Muscle layer of colon (tissue), 2 donors: ENCODE measurements around the gene ABCD1.
"Not testable (repeated sequence)": the region's sequence is repeated elsewhere in the genome, so short reads cannot be mapped to it uniquely, and the experiment has no call there.

ENCODE experiments used
- H3K27ac ChIP-seq: one replicate; pipeline ENCODE4 v1.7.0; 2013; ENCODE audit warnings: low read depth, mild to moderate bottlenecking, low read length, moderate library complexity
- H3K27me3 ChIP-seq, 2 donors: one replicate each; pipeline ENCODE4 v1.7.0; 2013; ENCODE audit warnings: low read length in 2 of 2, mild to moderate bottlenecking in 2 of 2; ENCODE audit not compliant: insufficient read depth in 2 of 2, control insufficient read depth in 1 of 2
- H3K36me3 ChIP-seq: one replicate; pipeline ENCODE4 v1.7.0; 2013; ENCODE audit warnings: mild to moderate bottlenecking, low read length; ENCODE audit not compliant: insufficient read depth
- H3K4me1 ChIP-seq: one replicate; pipeline ENCODE4 v1.7.0; 2013; ENCODE audit warnings: mild to moderate bottlenecking, low read length; ENCODE audit not compliant: insufficient read depth
- H3K4me3 ChIP-seq, 2 donors: one replicate each; pipeline ENCODE4 v1.7.0; 2013; ENCODE audit warnings: low read length in 2 of 2, low read depth in 1 of 2, mild to moderate bottlenecking in 1 of 2, moderate library complexity in 1 of 2
- H3K9ac ChIP-seq: one replicate; pipeline ENCODE4 v1.7.0; 2013; ENCODE audit warnings: low read length
- H3K9me3 ChIP-seq: one replicate; pipeline ENCODE4 v1.7.0; 2013; ENCODE audit warnings: mild to moderate bottlenecking, low read length
- donor health status: abdominal sarcoma.
- donor health status: Adenocarcinoma of cecum.

ABCD1 gene

DNA sequence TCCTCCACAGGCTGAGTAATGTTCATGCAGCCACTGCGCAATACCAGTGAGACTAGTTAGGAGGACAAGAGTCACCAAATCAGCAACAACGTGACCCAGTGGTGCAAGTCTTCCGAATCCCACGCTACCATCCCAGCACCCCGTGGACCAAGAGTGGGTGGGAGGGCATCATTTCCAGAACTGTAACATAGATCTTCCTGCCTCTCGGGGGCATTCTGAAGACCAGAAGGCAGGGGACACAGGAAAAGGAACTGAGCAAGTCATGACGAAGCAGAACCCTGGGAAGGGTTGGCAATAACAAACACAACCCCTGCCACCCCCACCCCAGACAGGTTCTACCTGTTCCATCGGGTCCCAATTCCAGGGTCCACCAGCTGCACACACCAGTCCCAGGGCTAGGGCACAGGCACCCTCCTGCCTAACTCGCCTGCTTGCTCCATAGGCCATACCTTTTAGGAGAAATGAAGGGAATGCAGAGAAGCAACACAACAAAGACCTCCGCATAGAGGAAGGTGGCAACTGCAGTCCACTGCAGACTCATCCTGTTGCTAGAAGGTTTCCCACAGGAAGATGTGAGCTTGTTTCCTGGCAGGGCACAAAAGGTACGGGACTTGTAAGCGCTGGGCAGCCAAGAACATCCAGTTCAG lies 1.8 kb upstream of the ABCD1 start:
- peaks cover 0 to 3% of the 10 kb centered on the region in 2 donors for H3K27me3 ChIP-seq
- no peaks in the 10 kb centered on the region for H3K9me3 ChIP-seq
- peak overlapping the region; percentile 58 to 80 for H3K4me3 ChIP-seq
- peak overlapping the region; percentile 49 for H3K9ac ChIP-seq
- H3K27ac ChIP-seq, result peak overlapping the region; percentile 72
- H3K36me3 ChIP-seq, result peaks cover 24% of the 10 kb centered on the region
- peaks cover 19% of the 10 kb centered on the region for H3K4me1 ChIP-seq

DNA sequence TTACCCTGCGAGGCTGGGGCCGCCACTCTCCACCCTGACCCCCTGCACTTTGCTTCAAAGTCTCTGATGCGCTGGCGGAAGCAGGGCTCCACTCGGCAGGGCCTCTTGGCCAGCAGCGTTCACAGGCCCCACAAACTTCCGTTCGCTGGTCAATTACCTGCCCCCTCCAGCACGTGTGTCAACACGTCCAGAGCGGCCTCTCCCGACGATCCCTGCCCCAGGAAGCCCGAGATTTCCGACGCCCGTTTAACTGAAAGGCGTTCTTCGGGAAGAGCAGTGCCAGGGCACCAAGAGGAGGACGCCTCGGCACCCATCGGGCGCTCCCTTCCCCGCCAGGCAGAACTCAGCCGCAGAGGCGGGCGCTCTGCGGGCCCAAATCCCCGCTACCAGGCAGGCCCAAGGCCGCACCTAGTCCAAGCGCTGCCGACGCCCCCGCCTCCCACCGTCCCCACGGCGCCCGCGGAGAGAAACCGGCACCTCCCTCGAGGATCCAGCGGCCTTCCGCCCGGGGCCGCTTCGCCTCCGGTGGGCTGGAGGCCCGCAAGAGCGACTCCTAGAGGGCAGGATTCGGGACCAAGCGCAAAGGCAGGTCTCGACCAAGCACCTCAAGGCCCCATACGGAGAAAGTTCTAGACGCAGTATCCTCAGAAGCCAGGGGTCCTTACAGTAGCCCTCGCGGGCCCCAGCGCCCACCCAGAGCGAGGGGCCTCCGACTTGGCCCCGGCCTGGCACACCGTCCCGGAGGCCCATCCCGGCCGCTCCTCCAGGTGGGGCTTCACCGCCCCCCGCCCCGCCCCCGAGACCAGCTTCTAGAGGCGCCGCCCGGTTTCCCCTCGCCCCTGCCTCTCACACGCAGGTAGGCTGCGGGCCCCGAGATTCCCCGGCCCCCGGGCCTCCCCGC lies 1.1 kb upstream of the ABCD1 start:
- Histone ChIP-seq H3K27ac (peak overlapping the region; percentile 72), H3K36me3 (peaks cover 24% of the 10 kb centered on the region), H3K4me3 (peak overlapping the region; percentile 58 to 80), H3K9ac (peak overlapping the region; percentile 49), H3K4me1 (peaks cover 27% of the 10 kb centered on the region), H3K27me3 (peaks cover 0 to 3% of the 10 kb centered on the region in 2 donors), H3K9me3 (no peaks in the 10 kb centered on the region)

GRCh38 chrX:153725039-153725831 lies 579 bp downstream of the ABCD1 start:
- H3K27me3 ChIP-seq, result no peaks in the 10 kb centered on the region
- H3K4me3 ChIP-seq, result peak overlapping the region; percentile 6 to 43
- no peak overlapping the region for H3K9ac ChIP-seq
- peaks cover 23% of the 10 kb centered on the region for H3K36me3 ChIP-seq
- H3K4me1 ChIP-seq, result peaks cover 33% of the 10 kb centered on the region
- peak overlapping the region; percentile 82 for H3K27ac ChIP-seq
- H3K9me3 ChIP-seq, result no peaks in the 10 kb centered on the region

GRCh38 chrX:153725832-153726285 lies 1.2 kb downstream of the ABCD1 start:
- Histone ChIP-seq H3K9ac (no peak overlapping the region), H3K36me3 (peaks cover 17% of the 10 kb centered on the region), H3K27me3 (no peaks in the 10 kb centered on the region), H3K9me3 (no peaks in the 10 kb centered on the region), H3K4me1 (peaks cover 33% of the 10 kb centered on the region), H3K4me3 (peak overlapping the region in 1 of 2 donors; percentile 43), H3K27ac (peak overlapping the region; percentile 82)

DNA sequence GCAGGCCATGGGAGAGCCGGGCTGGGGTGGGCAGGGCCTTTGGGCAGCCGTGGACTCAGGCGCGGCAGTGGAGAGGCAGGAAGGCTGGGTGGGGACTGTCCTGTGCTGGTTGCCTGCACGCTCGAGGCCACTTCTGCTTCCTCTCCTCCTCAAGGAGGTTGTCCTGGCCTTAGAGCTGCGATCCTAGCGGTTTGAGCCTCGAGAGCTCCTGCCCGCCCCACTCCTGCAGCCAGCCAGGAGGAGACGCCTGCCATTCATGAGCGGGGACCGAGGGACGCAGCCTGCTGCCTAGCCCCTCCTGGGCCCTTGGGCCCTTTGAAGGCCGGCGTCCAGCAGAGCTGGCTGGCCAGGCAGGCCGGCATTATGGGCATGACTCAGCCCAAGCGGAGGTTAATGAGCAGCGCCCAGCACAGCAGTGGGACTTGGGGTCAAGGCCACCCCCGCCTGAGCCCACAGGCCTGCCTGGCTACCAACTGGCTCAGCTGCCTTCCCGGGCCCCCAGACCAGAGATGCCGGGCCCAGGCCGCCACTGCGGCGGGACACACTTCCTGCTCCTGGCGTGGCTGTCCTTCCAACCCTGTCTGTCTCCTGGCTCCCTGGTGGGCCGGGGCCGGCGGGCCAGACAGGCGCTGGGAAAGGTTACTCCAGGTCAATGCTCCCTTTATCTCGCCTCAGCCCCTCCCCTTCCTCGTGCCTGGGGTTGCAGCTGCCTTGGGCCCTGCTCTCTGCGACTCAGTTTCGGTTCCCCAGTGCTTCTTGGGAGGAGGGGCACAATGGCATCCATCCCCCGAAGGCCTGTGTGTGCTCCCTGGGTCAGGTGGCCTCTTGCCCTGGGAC lies 1.8 kb downstream of the ABCD1 start:
- H3K27ac ChIP-seq, result peak overlapping the region; percentile 72
- no peaks in the 10 kb centered on the region for H3K9me3 ChIP-seq
- H3K4me1 ChIP-seq, result peaks cover 33% of the 10 kb centered on the region
- peak overlapping the region in 1 of 2 donors; percentile 43 for H3K4me3 ChIP-seq
- H3K36me3 ChIP-seq, result peaks cover 13% of the 10 kb centered on the region
- H3K27me3 ChIP-seq, result no peaks in the 10 kb centered on the region
- H3K9ac ChIP-seq, result no peak overlapping the region

DNA sequence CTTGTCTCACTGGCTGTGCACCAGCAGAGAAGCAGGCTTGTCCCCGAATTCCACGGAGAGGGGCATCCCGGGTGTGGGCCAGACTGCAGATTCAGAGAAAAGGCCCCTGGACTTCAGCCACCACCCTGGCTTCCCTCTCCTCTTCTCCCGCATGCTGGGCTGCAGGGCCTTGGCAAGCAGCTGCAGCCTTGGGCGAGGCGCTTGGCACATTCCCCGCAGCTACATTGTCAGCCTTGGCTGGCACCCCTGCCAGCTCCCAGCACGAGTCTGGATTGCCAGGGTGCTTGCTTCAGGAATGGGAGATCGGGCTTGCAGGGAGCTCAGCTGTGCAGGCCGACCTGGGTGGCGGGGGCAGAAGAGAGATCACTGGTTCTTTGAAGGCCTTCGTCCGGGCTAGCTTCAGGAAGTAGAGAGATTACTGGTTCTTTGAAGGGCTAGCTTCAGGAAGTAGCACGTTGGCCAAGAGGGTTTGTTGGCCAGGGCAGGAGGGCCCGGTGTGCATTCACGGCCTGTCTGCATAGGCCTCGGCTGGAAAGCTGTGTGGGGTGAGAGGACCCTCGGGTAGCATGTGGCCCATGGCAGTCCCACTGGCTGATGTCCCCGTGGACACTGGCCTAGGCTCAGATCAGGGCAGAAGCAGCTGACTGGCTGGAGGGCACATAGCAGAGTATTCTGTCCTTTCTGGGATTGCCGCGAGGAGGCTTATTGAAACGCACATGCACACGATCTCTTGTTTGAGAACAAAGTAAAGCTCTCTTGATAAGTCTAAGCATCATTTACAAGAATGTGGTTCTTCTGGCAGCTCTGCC lies 2.7 kb downstream of the ABCD1 start:
- Histone ChIP-seq H3K4me1 (peaks cover 31% of the 10 kb centered on the region), H3K27me3 (no peaks in the 10 kb centered on the region), H3K4me3 (peak overlapping the region in 1 of 2 donors; percentile 43), H3K36me3 (peaks cover 9% of the 10 kb centered on the region), H3K9ac (no peak overlapping the region), H3K27ac (peak overlapping the region; percentile 72), H3K9me3 (no peaks in the 10 kb centered on the region)

DNA sequence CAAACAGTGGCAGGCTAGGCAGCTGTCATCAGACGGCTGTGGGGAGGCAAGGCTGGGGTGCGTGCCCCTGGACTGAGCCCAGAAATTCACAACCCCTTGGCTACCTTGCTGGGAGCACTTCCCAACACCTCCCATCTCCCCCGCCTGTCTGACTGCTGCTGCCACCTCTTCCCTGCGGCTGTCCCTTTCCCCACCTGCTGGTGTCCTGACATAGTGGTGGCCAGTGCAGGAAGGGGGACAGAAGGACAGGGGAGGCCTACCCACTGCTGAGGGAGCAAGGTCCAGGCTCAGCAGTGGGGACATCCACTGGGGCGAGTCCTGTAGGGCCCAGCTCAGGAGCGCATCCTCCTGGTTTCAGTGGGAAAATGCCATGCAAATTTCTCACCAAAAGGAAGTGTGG lies 3.4 kb downstream of the ABCD1 start:
- Histone ChIP-seq H3K9ac (no peak overlapping the region), H3K27ac (peak overlapping the region; percentile 72), H3K9me3 (no peaks in the 10 kb centered on the region), H3K36me3 (peaks cover 9% of the 10 kb centered on the region), H3K27me3 (no peaks in the 10 kb centered on the region), H3K4me1 (peaks cover 24% of the 10 kb centered on the region), H3K4me3 (no peak overlapping the region)

DNA sequence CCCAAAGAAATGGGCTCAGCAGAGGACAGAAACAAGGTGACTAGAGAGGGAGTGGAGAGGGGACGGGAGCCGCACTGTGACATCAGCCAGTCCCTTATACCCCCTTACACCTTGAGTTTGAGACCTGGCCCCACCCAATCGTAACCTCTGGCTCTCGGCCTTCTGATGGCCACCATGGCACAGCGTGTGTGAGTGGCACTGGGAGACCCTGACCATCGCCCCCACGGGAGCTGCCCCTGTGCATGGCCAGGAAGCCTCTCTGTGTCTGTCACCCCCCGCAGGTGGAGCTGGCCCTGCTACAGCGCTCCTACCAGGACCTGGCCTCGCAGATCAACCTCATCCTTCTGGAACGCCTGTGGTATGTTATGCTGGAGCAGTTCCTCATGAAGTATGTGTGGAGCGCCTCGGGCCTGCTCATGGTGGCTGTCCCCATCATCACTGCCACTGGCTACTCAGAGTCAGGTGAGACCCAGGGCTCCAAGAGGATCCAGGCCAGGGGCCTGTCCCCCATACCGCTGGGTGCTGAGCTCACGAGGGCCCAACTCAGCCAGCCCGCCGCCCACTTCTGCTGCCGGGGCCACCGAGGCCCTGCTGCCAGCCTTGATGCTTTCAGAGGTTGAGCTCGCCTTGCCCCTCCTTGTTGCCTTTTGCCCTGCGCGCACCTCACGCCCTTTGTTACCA lies 4.4 kb downstream of the ABCD1 start:
- no peak overlapping the region for H3K27ac ChIP-seq
- no peak overlapping the region for H3K4me3 ChIP-seq
- peaks cover 24% of the 10 kb centered on the region for H3K4me1 ChIP-seq
- H3K36me3 ChIP-seq, result peaks cover 9% of the 10 kb centered on the region
- no peaks in the 10 kb centered on the region for H3K9me3 ChIP-seq
- no peaks in the 10 kb centered on the region for H3K27me3 ChIP-seq
- H3K9ac ChIP-seq, result no peak overlapping the region

DNA sequence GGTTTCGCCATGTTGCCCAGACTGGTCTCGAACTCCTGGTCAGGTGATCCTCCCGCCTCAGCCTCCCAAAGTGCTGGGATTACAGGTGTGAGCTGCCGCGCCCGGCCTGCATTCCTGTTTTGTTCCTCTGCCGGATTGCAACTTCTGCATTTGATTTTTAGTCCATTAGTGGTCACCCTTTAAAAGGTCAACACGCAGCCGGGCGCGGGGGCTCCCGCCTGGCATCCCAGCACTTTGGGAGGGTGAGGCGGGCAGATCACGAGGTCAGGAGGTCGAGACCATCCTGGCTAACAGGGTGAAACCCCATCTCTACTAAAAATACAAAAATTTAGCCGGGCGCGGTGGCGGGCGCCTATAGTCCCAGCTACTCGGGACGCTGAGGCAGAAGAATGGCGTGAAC lies 5.5 kb downstream of the ABCD1 start:
- not testable (repeated sequence) for H3K9me3 ChIP-seq, H3K27ac ChIP-seq, H3K4me3 ChIP-seq, H3K36me3 ChIP-seq, H3K27me3 ChIP-seq, H3K9ac ChIP-seq
- peaks cover 24% of the 10 kb centered on the region for H3K4me1 ChIP-seq
